ENCODE results near the gene MRPL49. TPM values are rescaled to one million over a fixed set of nuclear protein-coding genes. Genes with fewer than 3 reads are reported as not detected.
A peak's percentile ranks its signal among the peaks of the same experiment; 100 is the strongest.

MRPL49 gene
- total and polyA plus RNA-seq, 2 of the 13 experiments (the other 11 are each of a cell fraction or from before 2014, with no cell fraction given): 39.2 to 53.3 TPM

DNA sequence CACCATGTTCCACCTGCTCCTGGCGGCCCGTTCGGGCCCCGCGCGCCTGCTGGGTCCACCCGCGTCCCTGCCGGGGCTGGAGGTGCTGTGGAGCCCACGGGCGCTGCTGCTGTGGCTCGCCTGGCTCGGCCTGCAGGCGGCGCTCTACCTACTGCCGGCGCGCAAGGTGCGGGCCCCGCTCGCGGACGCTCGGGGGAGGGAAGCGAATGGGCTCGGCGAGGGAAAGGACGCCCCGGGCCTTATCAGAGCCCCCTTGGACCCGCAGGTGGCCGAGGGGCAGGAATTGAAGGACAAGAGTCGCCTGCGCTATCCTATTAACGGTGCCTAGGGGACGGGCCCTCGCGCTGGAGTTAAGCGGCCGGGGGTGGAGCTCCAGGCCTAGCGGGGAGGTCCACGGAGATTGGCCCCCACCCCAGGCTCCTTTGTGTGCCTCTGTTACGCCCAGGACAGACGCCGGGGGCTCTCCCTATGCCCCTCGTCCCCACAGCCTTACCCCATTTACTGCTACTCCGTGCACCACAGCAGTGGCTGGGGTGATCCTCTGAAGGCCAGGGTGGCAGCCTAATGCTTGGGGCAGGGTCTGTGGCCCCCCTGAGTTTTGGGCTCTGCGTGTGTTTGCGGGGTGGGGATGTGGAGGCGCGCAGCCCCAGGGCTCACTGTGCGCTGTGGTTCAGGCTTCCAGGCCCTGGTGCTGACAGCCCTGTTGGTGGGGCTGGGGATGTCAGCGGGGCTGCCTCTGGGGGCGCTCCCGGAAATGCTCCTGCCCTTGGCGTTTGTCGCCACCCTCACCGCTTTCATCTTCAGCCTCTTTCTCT lies 9.4 kb upstream of the MRPL49 start (continued):
- TF ChIP-seq ZNF747 (CRISPR knock-in tag; IDR thresholded peaks at IDR 0.05; ENCODE audit: borderline replicate concordance): no peak
- no peak for TF ChIP-seq SUZ12 (IDR thresholded peaks at IDR 0.05; ENCODE audit: low read depth, low read length)
- no peak for TF ChIP-seq MTF1 (CRISPR knock-in tag; IDR thresholded peaks at IDR 0.05)
- TF ChIP-seq, protein P1, sequence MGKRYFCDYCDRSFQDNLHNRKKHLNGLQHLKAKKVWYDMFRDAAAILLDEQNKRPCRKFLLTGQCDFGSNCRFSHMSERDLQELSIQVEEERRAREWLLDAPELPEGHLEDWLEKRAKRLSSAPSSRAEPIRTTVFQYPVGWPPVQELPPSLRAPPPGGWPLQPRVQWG (CRISPR knock-in tag; IDR thresholded peaks at IDR 0.05; ENCODE audit: borderline replicate concordance, low read depth): no peak
- TF ChIP-seq ZNF589 (CRISPR knock-in tag; conservative IDR thresholded peaks at IDR 0.05): peak; percentile 38; the same call in 1 of the 2 replicates
- TF ChIP-seq, protein P2, sequence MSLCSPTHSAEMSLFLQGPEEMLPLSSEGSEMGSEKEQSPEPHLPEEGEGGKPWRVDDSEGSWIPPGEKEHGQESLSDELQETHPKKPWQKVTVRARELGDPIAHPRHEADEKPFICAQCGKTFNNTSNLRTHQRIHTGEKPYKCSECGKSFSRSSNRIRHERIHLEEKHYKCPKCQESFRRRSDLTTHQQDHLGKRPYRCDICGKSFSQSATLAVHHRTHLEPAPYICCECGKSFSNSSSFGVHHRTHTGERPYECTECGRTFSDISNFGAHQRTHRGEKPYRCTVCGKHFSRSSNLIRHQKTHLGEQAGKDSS (CRISPR knock-in tag; IDR thresholded peaks at IDR 0.05; ENCODE audit: borderline replicate concordance, low read depth): peak; percentile 18; the same call in 1 of the 2 replicates
- peak; percentile 98 for TF ChIP-seq KDM2A (CRISPR knock-in tag; IDR thresholded peaks at IDR 0.05; ENCODE audit: borderline replicate concordance, low read depth)
- TF ChIP-seq ZNF891 (CRISPR knock-in tag; IDR thresholded peaks at IDR 0.05): no peak; the same call in 1 of the 2 replicates
- TF ChIP-seq EHMT2 (IDR thresholded peaks at IDR 0.05; ENCODE audit: borderline replicate concordance, low read depth, low read length): no peak
- TF ChIP-seq CHCHD3 (CRISPR knock-in tag; IDR thresholded peaks at IDR 0.05): no peak
- TF ChIP-seq ZNF737 (CRISPR knock-in tag; IDR thresholded peaks at IDR 0.05; ENCODE audit: borderline replicate concordance): no peak
- TF ChIP-seq MED1 (CRISPR knock-in tag; IDR thresholded peaks at IDR 0.05): peak; percentile 42; the same call in 1 of the 2 replicates
- TF ChIP-seq CREM (IDR thresholded peaks at IDR 0.05): no peak
- TF ChIP-seq CREM (CRISPR knock-in tag; IDR thresholded peaks at IDR 0.05): no peak
- no peak for TF ChIP-seq ZNF75D (CRISPR knock-in tag; IDR thresholded peaks at IDR 0.05; ENCODE audit: borderline replicate concordance)
- no peak for TF ChIP-seq ZNF720 (CRISPR knock-in tag; IDR thresholded peaks at IDR 0.05)
- TF ChIP-seq CENPBD1 (CRISPR knock-in tag; IDR thresholded peaks at IDR 0.05; ENCODE audit: borderline replicate concordance, low read depth): no peak
- TF ChIP-seq, protein P3, sequence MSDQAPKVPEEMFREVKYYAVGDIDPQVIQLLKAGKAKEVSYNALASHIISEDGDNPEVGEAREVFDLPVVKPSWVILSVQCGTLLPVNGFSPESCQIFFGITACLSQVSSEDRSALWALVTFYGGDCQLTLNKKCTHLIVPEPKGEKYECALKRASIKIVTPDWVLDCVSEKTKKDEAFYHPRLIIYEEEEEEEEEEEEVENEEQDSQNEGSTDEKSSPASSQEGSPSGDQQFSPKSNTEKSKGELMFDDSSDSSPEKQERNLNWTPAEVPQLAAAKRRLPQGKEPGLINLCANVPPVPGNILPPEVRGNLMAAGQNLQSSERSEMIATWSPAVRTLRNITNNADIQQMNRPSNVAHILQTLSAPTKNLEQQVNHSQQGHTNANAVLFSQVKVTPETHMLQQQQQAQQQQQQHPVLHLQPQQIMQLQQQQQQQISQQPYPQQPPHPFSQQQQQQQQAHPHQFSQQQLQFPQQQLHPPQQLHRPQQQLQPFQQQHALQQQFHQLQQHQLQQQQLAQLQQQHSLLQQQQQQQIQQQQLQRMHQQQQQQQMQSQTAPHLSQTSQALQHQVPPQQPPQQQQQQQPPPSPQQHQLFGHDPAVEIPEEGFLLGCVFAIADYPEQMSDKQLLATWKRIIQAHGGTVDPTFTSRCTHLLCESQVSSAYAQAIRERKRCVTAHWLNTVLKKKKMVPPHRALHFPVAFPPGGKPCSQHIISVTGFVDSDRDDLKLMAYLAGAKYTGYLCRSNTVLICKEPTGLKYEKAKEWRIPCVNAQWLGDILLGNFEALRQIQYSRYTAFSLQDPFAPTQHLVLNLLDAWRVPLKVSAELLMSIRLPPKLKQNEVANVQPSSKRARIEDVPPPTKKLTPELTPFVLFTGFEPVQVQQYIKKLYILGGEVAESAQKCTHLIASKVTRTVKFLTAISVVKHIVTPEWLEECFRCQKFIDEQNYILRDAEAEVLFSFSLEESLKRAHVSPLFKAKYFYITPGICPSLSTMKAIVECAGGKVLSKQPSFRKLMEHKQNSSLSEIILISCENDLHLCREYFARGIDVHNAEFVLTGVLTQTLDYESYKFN (CRISPR knock-in tag; conservative IDR thresholded peaks at IDR 0.05): no peak
- no peak for TF ChIP-seq ATRX (CRISPR knock-in tag; IDR thresholded peaks at IDR 0.05; ENCODE audit: borderline replicate concordance)
- TF ChIP-seq ZBTB1 (CRISPR knock-in tag; IDR thresholded peaks at IDR 0.05; ENCODE audit: borderline replicate concordance): no peak
- no peak for TF ChIP-seq KLF15 (CRISPR knock-in tag; IDR thresholded peaks at IDR 0.05; ENCODE audit: borderline replicate concordance)
- TF ChIP-seq ZNF724P (CRISPR knock-in tag; IDR thresholded peaks at IDR 0.05; ENCODE audit: borderline replicate concordance): no peak

All from HepG2 (cell line).